Germinal center (tissue), 1 donor: ENCODE measurements around the gene PCSK6.
A peak's percentile ranks its signal among the peaks of the same experiment; 100 is the strongest.
"Not testable (repeated sequence)": the region's sequence is repeated elsewhere in the genome, so short reads cannot be mapped to it uniquely, and the experiment has no call there.

Experiments used
- DNase-seq: peaks from one replicate; pipeline ENCODE4 v3.0.0; 2012; ENCODE audit warnings: mixed read lengths, low spot score

PCSK6 gene

DNA sequence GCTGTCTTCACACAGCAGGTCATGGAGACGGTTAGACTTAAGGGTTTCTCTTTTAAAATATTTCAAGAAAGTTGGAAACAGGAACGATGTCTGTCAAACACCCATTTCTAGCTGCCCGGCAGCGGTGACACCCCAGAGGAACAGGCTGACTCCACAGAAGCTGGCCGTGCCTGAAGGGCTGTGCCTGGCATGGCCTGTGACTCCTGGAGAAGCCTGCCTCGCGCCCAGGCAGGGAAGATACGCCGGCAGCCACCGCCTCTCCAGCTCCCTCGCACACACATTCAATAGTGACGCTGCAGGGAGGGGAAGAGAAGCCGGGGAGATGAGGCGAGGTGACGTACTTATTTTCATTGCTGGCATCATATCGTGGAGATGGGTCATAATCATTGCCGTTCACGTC lies 59.9 kb downstream of the PCSK6 start:
- no peak for DNase-seq

DNA sequence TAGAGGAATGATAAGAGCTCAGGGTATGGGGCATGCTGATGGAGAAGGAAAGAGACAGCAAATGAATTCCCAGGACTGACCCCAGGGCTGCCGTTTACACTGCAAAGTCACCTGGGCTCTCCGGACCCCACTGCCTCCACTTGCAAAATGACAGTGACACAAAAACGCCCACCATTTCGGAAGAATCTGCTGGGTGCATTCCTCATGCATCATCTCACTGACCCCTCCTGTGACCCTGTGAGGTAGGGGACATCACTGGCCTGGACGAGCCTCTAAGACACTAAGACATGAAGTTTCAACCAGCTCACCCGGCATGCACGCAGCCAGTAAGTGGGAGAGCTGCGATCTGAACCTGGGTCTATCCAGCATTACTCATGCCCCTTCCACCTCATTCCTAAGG lies 60.3 kb downstream of the PCSK6 start:
- no peak for DNase-seq

DNA sequence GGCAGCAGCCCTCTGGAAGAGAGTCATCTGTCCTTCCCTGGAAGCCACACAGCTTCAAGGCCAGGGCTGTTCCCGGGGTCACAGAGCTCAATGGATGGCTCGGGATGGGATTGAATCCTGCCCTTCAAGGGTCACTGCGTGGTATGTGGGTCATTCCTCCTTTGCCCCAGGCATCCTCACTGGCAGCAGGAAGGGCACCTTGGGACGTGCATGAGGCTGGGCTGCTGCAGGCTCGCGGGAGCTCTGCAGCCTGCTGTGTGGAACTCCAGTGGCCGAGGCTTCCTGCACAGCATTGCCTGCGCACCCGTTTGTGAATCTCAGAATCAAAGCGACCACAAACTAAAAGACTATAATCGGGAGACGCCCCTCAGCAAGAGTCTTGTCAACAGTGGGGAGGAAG lies 60.7 kb downstream of the PCSK6 start:
- no peak for DNase-seq

DNA sequence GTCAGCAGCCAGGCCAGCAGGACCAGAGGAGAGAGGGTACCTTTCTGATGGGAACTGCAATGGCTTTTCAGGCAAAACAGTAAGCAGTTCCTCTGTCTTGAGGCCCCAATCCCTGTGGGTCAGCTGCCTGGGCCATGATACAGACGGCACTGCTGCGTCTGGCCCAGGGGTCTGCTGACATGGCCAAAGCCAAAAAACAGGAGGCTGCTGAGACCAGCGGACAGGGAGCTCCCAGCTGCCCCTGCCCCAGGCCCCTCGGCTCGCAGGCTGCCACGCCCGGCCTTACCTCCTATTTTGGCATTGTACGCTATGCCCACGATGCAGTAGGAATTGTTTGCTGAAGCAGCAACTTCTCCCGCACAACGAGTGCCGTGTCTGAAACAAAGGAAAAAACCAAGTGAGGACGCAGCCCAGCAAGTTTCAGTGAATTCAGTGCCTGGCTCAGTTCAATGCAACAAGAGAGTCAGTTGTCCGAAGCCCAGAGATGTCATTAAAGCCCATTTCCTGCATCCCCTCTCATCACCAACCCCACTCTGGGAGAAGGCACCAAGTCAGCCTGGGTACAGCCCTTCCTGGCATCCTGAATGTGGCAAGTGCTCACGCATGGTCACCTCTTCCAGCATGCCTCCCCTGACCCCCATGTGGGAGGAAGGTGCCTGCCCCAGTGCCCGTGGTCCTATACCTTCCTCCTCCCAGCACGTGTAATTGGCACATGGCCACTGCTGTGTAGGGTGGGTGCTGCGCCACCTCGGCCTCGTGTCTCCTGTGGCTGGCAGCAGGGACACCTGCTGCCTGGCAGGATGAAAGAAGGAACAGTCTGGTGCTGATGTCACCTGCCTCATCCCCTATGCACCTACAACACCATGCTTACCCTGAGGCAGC lies 61.7 kb downstream of the PCSK6 start:
- DNase-seq = no peak

DNA sequence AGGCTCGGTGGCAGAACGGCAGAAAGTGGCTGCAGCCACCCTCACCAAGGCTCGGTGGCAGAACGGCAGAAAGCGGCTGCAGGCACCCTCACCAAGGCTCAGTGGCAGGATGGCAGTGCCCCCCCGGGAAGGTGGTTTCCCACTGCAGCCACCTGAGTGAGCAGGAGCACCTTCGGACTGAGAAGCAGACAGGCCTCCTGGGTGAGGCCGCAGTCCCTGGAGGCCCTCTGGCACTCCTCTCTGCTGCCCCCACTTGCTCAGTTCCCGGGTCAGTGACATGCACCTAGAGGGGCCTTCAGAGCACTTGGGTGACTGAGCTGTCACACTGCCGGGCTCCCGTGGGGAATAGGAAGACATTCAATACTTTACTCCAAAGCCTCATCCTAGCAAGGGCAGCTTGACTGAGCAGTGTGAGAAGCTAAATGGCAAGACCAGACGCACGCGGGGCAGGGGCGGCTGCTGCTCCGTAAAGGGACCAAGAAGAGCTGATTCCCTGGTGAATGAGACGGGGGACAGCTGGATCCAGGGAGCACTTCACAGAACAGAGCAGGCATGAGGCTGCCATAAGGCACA lies 62.7 kb downstream of the PCSK6 start:
- DNase-seq = no peak

DNA sequence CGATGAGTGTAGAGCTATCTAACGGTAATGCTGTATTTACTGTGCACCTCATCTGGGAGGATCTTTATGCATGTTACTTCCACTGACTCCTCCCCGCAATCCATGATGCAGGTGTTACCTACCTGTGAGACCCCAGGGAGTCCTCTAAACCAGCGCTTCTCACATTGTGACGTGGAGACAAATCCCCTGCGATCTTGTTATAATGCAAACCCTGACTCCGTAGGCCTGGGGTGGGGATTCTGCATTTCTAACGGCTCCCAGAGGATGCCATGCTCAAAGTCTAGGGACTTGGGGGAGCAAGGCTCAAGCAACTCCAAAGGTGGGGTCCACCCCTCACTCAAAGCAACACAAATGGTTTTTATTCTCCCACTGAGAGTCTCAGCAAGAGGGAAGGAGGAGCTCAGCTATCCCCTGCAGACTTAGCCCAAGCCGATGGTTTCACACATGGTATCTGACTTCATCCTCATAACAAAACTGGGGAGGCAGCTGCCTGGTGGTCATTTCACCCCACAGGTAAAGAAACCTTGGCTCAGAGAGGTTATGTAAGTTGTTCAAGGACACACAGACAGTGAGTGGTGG lies 63.6 kb downstream of the PCSK6 start:
- DNase-seq = no peak

DNA sequence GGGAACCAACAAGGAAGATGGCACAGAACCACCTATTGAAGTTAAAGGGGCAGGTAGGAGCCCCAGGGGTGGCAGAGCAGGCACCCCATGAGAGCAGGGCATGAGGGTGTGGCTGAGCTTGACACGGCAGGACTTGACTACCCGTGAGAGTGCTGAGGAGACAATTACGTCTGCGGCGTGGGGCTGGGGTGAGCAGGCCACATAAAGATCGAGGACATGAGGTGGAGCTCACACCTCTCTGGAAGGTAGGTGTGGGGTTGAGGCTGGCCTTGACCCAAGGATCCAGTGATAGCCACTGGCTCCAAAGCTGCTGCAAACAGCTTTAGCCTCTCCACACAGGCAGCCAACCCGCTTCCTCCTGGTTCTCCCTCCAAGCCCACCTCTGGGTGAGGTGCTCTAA lies 64.5 kb downstream of the PCSK6 start:
- no peak for DNase-seq

DNA sequence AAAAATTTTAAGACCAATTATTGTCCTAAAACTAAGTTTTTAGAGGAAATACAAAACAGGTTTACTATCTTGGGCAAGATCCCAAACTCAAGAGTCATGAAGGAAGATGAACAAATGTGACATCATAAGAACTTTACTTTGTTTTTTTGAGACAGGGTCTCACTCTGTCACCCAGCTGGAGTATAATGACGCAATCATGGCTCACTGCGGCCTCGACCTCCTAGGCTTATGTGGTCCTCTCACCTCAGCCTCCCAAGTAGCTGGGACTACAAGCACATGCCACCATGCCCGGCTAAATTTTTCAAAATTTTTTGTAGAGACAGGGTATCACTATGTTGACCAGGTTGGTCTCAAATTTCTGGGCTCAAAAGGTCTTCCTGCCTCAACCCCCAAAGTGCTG lies 69.3 kb downstream of the PCSK6 start:
- no peak for DNase-seq

DNA sequence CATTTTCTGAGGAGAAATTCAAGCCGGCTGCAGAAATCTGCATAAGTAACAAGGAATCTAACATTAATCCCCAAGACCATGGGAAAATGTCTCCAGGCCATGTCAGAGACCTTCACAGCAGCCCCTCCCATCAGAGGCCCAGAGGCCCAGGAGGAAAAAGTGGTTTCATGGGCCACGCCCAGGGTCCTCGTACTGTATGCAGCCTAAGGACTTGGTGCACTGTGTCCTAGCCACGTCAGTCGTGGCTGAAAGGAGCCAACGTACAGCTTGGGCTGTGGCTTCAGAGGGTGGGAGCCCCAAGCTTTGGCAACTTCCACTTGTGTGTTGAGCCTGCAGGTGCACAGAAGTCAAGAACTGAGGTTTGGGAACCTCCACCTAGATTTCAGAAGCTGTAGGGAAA lies 73.0 kb downstream of the PCSK6 start:
- DNase-seq = not testable (repeated sequence)

DNA sequence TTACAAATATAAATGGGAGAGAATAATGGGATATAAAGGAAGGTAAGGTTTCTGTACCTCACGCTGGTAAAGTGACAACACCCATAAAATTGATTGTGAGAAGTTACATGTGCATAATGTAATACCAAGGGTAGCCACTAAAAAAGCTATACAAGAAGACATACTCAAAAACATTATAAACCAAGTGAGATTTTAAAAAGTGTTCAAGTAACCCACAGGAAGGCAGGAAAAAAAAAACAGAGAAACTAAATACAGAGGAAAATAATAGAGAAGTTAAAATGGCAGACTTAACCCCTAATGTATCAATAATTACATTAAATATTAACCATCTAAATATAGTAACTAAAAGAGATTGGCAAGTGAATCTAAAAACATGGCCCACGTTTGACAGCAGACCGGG lies 76.3 kb downstream of the PCSK6 start:
- DNase-seq = no peak

DNA sequence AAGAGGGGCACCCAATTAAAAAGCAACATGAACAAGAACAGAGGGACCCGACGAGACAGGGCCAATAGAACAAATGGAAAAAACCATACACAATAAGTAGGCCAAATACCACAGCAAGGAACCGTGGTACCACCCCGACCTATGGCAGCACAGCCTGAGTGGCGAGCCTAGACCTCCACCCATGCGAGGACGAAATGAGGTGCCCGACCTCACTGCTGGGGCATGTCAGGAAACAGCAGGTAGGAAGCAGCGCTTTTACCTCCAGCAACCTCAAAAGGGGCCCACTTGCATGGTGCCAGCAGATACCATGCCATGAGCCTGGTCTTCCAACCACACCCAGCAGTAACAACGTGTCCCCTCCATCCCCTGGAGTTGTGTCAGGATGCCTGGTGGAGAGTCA lies 77.9 kb downstream of the PCSK6 start:
- DNase-seq = no peak

DNA sequence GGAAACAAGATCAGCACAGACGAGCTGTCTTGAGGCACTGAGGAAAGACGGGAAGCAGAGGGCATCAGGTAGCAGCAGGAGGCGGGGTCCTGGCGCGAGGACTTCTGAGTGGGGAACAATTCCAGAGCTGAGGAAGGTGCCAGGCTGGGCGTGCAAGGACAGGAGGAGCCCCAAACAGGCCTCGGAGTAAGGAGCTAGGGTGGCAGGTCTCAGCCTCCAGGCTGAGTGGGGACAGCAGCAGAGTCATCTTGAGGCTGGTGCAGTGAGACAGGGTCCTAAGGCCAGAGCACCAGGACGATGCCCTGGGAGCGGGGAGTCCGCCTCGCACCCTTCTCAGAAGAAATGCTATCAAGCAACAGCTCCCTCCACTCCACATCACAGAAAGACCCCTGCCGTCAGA lies 78.4 kb downstream of the PCSK6 start:
- DNase-seq = no peak

DNA sequence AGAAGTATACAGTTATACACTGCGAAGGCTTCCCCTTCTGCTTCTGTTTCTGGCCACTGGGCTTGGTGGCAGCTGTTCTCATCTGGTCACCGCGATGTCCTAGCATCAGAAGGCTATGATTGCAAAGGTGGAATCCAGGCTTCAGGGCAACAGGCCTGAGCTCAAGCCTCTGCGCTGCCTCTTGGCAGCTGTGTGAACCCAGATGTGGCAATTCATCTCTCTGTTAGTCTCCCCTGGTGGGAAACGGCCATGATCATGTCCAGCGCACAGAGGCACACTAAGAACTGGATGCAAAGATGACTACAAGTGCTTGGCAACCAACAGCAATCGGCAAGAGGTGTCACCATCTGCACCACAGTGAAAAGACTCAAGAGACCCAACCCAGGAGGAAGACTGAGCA lies 78.9 kb downstream of the PCSK6 start:
- DNase-seq = no peak

DNA sequence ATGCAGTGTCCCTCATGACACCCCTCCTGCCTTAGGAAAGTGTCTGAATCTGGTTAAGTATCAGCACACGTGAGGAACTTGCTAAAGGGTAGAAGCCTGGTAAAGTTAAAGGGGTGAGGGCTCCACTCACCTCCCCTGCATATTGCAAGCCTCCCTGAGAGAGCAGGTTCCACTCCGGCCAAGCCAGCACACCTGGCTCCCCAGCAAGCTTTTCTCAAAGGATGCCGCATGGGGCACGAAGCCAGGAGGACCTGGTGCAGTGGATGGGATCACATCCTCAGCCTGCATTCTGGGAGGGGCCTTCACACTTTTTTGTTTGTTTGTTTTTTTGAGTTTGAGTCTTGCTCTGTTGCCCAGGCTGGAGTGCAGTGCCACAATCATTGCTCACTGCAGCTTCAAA lies 79.9 kb downstream of the PCSK6 start:
- DNase-seq = no peak

DNA sequence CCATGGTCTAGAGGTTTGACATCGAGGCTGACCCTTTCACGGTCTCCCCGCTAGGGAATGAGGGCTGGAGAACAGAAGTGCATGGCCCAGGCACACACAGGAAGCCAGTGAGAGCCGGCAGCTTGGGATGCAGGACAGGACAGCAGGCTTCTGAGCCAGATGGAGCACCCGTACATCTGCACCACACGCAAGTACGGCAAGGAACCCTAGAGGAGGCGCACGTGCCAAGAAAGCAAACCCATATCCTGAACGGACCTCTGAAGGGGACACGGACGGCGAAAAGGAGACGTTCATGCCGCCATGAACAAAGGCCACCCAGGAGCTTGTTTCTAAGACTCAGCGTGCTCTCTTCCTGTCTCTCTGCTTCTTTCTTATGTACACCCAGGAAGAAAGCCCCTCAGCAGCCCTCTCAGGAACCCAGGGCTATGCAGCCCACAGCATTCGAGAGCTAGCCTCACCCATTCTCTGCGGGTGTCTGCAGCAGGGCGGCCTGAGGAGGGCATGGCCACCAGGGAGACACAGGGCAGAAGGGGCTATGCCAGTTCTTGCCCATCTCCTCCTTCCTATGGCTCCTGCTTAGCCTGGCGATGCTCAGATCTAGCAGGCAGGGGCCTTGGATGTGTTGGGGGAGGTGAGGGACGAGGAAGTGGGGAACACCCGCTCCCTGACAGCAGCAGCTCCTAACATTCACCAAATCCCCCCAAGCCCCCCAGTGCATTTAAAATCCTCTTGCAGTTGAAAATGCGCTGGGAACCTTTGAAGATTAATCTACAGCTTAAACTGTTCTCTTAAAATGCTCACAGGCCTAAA lies 81.3 kb downstream of the PCSK6 start:
- no peak for DNase-seq

DNA sequence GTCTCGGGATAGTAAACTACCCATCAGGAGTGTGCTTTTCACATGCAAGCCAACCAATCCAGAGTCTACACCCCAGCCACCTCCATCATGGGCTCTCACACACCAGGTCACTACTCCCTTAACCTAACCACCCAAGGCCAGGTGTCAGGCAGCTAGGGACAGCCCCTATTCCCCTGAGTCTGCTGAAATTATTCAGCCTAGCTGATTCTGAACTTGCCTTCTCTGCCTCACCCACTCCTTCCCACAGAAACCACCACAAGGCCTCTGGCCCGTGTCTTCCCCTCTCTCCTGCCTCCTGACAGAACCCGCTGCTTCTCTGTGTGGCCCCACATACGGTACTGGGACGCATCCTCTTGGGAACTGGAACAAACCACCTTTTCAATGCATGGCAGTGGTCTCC lies 82.1 kb downstream of the PCSK6 start:
- DNase-seq = peak; percentile 26

DNA sequence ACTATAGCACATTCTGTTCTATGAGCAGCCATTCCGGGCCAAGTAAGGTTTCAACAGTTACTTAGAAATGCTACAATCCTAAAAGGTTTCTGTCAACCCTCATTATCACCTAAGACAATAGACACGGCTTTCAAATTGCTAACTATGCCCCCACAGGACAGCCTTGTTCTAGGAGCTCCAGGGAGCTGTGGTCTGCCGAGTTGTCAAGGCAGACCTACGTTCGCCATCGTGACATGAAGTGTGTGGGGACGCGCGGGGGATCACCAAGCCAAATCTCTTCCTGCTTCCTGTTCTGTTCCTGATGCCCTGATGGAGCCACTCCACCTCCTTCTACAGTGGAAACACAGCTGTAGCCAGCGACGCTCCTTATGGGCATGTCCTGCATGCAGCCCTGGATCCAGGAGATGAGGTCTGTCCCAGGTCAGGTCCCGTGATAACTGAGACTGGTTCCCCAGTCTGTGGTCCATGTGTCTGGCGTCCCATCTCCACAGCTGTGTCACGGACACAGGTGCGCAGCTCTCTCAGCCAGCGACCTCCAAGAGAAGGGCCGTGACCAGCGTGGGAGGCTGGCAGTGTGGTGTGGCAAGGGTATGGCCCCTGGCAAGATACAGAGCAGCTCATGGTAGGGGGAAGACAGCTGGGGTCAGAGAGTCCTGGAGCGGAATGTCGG lies 82.8 kb downstream of the PCSK6 start:
- DNase-seq = no peak

DNA sequence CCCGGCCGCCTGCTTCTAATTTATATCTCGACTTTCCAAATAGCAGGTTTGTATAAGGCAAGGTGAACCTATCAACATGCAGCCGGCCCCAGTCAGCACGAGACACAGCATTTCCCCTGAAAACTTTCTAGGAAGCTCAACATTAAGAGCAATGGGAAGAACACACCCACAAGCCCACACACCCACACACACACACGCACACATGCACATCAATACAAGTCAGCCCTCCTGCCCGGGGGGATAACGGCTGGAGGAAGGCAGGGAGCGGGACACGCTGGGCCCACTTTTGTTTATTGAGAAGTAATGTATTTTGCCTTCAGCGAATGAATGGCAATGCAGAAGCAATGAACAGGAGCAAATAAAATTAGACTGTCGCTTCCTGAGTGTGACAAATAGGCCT lies 83.5 kb downstream of the PCSK6 start:
- DNase-seq = no peak

DNA sequence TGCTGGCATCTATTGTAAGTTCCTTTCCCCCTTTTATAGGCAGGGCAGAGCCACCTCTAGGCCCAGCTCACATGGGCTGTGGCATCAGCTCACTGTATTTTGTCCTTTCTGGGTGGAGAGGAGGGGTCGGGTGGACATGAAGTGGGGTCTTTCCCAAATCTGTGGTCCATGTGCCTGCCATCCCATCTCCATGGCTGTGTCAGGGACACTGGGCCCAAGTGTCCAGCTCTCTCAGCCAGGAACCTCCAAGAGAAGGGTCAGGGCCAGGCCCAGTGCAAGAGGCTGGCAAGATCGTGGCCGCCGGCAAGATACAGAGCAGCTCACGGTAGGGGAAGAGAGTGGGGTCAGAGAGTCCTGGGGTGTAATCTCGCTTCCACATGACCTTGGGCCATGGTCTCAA lies 85.3 kb downstream of the PCSK6 start:
- no peak for DNase-seq

DNA sequence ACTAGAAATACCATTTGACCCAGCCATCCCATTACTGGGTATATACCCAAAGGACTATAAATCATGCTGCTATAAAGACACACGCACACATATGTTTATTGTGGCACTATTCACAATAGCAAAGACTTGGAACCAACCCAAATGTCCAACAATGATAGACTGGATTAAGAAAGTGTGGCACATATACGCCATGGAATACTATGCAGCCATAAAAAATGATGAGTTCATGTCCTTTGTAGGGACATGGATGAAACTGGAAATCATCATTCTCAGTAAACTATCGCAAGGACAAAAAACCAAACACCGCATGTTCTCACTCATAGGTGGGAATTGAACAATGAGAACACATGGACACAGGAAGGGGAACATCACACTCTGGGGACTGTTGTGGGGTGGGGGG lies 86.6 kb downstream of the PCSK6 start:
- not testable (repeated sequence) for DNase-seq

DNA sequence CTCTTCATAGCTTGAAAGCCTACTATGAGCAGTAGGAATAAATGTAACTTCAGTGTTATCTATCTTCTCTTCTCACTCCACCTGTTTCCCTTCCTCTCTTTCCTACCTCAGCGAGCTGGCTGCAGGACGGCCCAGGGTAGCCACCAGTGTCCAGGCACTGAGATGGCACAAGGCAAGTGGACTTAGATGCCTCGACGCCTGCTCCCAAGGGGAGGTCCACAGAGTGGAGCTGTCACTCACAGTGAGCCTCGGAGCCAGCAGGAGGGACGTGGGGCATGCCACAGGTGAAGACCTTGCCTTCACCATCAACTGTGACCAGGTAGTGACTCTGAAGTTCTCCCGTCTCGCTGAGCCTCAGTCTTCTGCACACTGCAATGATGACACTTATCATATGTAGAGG lies 88.2 kb downstream of the PCSK6 start:
- no peak for DNase-seq

DNA sequence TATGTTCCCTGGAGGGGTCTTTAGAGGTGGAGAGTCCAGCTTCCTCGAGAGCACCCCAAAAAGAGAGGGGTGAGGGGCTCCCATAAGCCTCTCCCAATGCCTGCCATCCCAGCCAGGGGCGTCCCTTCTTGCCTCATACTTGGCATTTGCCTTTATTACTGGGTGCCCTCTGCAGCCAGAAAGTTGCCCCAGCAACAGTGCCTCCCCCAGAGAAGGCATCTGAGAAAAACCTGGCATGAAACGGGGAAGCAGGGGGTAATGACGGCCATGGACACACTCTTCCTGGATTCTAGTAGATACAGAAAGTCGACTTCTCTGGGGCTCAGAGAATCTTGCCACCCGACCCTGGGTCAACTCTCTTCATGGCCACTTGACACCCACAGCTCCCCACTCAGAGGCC lies 90.1 kb downstream of the PCSK6 start:
- DNase-seq = no peak
